Subcutaneous abdominal adipose tissue (tissue), 5 donors: ENCODE data around the gene PARD3B.

Source experiments
- H3K27ac ChIP-seq: one replicate; pipeline ENCODE4 v1.7.0; 2013; ENCODE audit warnings: low read depth, mild to moderate bottlenecking, inconsistent platforms, low read length, moderate library complexity
- H3K27me3 ChIP-seq, 5 donors: one replicate each; pipeline ENCODE4 v1.7.0; 2013; ENCODE audit warnings: low read length in 5 of 5, inconsistent platforms in 1 of 5; ENCODE audit not compliant: control insufficient read depth in 5 of 5, insufficient read depth in 4 of 5
- H3K36me3 ChIP-seq, 5 donors: one replicate each; pipeline ENCODE4 v1.7.0; 2013; ENCODE audit warnings: low read length in 5 of 5; ENCODE audit not compliant: control insufficient read depth in 5 of 5, insufficient read depth in 5 of 5
- H3K4me1 ChIP-seq, 5 donors: one replicate each; pipeline ENCODE4 v1.7.0; 2013; ENCODE audit warnings: low read length in 5 of 5, mild to moderate bottlenecking in 3 of 5, moderate library complexity in 1 of 5; ENCODE audit not compliant: control insufficient read depth in 5 of 5, insufficient read depth in 5 of 5
- H3K4me3 ChIP-seq, 5 donors: one replicate each; pipeline ENCODE4 v1.7.0; 2013; ENCODE audit warnings: low read length in 5 of 5, low read depth in 1 of 5
- H3K9ac ChIP-seq, 5 donors: one replicate each; pipeline ENCODE4 v1.7.0; 2013; ENCODE audit warnings: low read length in 5 of 5, mild to moderate bottlenecking in 4 of 5, moderate library complexity in 3 of 5
- H3K9me3 ChIP-seq, 5 donors: one replicate each; pipeline ENCODE4 v1.7.0; 2013; ENCODE audit warnings: low read length in 5 of 5; ENCODE audit not compliant: control insufficient read depth in 5 of 5
- donor health status: healthy.
- donor health status: healthy.
- donor health status: healthy.
- donor health status: healthy.
- donor health status: healthy.

PARD3B gene

DNA sequence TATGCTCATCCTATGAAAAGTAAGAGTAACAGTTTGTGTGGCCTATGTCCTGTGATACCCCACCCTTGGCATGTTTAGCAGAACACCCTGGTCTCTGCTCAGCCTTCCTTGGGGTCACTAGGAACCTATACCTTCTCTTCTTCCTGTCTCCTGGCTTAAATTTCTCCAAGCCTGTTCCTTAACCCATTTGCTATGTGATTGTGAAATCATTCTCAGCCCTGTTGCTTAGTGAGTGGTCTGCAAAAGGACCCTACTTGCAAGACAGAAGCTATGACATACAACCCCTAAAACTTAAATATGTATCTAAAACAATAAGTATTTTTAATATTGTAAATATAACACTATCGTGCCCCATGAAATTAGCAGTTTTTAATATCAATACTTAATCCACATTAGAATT lies 524.7 kb downstream of the PARD3B start:
- H3K4me3 ChIP-seq: no peak overlapping the region
- no peak overlapping the region for H3K27ac ChIP-seq
- no peaks in the 10 kb centered on the region for H3K9me3 ChIP-seq
- H3K9ac ChIP-seq: no peak overlapping the region
- H3K36me3 ChIP-seq: peaks cover 0 to 4% (median 0%) of the 10 kb centered on the region in 5 donors
- H3K27me3 ChIP-seq: no peaks in the 10 kb centered on the region
- H3K4me1 ChIP-seq: peaks cover 0 to 5% (median 0%) of the 10 kb centered on the region in 5 donors

DNA sequence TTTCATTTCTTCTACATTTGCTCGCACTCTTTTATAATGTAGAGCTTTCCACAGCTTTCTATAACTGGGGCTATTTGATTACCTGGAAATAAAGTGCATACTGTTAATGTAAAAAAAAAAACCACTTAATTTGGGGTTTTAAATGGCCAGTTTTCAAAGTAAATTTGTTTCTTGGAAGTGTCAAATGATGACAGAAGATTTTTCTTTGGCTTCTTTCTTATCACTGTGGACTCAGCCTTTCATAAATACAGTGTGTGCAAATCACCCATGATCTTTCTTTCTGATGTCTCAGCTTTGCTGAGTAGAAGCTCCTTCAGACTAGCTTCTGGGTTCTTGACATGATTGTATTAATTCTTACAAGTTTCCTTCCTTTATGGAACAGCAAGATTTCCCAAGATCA lies 525.6 kb downstream of the PARD3B start:
- Histone ChIP-seq H3K4me1 (peaks cover 0 to 5% (median 0%) of the 10 kb centered on the region in 5 donors), H3K27ac (no peak overlapping the region), H3K9me3 (no peaks in the 10 kb centered on the region), H3K36me3 (peaks cover 0 to 4% (median 0%) of the 10 kb centered on the region in 5 donors), H3K4me3 (no peak overlapping the region), H3K27me3 (no peaks in the 10 kb centered on the region), H3K9ac (no peak overlapping the region)

DNA sequence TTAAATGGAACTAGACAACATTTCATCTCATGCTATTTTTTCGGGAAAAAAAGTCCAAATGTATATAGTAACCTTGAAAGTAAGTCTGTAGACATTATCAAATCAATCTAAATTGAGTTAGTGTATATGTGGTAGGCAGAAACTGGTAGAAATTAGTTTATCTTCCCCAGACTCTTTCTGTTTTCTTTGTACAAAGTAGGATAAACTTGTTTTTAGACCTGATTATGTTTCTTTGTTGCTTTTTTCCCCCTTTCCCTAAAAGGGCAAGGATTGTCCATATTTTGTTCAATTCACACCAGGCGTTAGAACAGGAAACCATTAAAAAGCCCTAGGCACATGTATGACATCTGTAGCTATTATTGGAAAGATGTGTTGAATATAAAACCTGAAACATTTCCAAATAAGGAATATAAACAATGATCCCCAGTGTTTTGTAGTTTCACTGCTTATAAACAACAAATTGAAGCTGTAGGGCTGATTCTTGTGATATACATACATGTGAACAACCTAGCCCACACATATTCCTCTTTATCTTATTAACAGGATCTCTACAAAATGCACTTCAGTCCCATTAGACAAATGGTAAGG lies 528.3 kb downstream of the PARD3B start:
- Histone ChIP-seq H3K9ac (no peak overlapping the region), H3K4me3 (no peak overlapping the region), H3K27me3 (no peaks in the 10 kb centered on the region), H3K4me1 (peaks cover 0 to 5% (median 0%) of the 10 kb centered on the region in 5 donors), H3K36me3 (peaks cover 0 to 4% (median 0%) of the 10 kb centered on the region in 5 donors), H3K27ac (no peak overlapping the region), H3K9me3 (no peaks in the 10 kb centered on the region)

DNA sequence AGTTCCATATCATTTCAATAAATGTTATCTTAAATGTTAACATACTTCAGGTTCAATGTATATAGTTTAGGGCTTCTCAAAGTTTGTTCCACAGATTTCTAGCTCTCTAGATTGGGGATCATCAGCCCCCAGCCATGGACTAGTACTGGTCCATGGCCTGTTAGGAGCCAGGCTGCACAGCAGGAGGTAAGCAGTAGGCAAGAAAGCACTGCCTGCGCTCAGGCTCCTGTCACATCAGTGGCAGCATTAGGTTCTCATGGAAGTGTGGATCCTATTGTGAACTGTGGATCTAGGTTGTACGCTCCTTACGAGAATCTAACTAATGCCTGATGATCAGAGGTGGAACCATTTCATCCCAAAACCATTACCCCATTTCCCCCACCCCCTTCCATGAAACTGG lies 531.1 kb downstream of the PARD3B start:
- no peak overlapping the region for H3K4me3 ChIP-seq
- no peak overlapping the region for H3K27ac ChIP-seq
- peaks cover 0 to 5% (median 0%) of the 10 kb centered on the region in 5 donors for H3K4me1 ChIP-seq
- H3K27me3 ChIP-seq: no peaks in the 10 kb centered on the region
- no peak overlapping the region for H3K9ac ChIP-seq
- peaks cover 0 to under 1% (median 0%) of the 10 kb centered on the region in 5 donors for H3K36me3 ChIP-seq
- no peaks in the 10 kb centered on the region for H3K9me3 ChIP-seq

DNA sequence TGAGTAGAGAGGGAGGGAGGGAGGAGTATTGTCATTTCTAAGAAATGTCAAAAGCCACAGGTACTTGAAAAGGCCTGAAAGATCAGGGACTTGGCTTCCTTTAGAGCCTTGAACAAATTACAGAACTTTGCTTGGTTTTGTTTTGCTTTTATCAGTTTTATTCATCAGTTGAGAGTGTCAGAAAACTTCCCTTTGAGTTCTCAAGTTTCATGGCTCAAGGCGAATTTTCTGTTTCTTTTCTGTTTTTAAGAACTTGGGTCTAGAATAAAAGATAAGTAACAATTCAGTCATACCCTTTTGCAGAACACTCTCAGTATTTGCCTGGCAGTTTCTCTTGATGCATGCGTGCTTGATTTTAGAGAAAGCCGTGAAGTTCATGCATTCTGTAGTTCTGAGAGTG lies 531.9 kb downstream of the PARD3B start:
- Histone ChIP-seq H3K9ac (no peak overlapping the region), H3K9me3 (no peaks in the 10 kb centered on the region), H3K4me3 (no peak overlapping the region), H3K27me3 (no peaks in the 10 kb centered on the region), H3K4me1 (peaks cover 0 to 5% (median 0%) of the 10 kb centered on the region in 5 donors), H3K27ac (no peak overlapping the region), H3K36me3 (no peaks in the 10 kb centered on the region)

DNA sequence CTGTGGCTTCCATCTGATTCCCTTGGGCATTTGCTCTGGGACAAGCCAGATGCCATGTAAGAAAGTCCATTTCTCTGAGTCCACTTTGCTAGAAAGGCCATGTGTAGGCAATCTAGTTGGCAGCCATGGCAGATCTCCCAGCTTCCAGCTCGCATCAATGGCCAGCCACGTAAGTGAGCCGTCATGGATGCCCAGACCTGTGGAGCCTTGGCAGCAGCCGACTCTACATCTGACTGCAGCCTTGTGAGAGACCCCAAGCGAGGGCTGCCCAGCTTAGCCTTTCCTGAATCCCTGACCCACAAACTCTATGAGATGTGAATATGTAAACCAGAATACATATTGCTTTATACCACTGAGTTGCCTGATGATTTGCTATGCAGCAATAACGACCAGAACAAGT lies 533.5 kb downstream of the PARD3B start:
- H3K27me3 ChIP-seq: no peaks in the 10 kb centered on the region
- no peak overlapping the region for H3K27ac ChIP-seq
- H3K9ac ChIP-seq: no peak overlapping the region
- H3K36me3 ChIP-seq: no peaks in the 10 kb centered on the region
- H3K9me3 ChIP-seq: no peaks in the 10 kb centered on the region
- no peak overlapping the region for H3K4me3 ChIP-seq
- peaks cover 0 to under 1% (median 0%) of the 10 kb centered on the region in 5 donors for H3K4me1 ChIP-seq

DNA sequence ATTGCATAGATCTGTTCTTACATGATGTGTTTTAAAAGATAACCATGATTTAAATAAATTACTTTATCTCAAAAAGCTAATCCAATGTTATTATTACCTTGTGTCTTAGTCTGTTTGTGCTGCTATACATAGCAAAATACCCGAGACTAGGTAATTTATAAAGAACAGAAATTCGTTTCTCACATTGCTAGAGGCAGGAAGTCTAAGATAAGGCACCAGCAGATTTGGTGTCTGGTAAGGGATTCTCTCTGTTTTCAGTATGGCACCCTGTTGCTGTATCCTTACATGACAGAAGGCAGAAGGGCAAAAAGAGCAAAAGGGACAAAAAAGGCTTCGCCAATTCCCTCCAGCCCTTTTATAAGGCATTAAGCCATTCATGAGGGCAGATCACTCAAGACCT lies 533.9 kb downstream of the PARD3B start:
- H3K27ac ChIP-seq: no peak overlapping the region
- no peak overlapping the region for H3K4me3 ChIP-seq
- H3K27me3 ChIP-seq: no peaks in the 10 kb centered on the region
- H3K9me3 ChIP-seq: no peaks in the 10 kb centered on the region
- H3K36me3 ChIP-seq: no peaks in the 10 kb centered on the region
- no peaks in the 10 kb centered on the region for H3K4me1 ChIP-seq
- H3K9ac ChIP-seq: no peak overlapping the region

DNA sequence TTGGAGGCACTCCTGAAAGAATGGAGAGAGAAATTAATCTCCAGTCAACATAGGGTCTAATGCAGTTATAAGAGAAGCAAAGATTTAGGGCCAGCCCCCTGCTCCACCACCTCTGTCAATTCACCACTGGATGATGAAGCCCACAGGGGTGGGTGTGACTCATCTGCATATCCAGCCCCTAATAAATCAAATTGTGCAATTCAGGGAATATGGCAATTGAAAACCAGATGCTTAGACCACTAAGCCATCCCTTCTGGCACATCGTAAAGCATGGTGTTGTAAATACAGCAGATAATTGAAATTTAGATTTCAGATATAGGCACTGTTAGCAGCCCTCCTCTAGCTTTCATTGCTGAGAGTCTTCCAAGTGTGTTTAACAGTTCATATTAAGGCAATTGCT lies 541.4 kb downstream of the PARD3B start:
- Histone ChIP-seq H3K36me3 (no peaks in the 10 kb centered on the region), H3K4me3 (no peak overlapping the region), H3K4me1 (no peaks in the 10 kb centered on the region), H3K27ac (no peak overlapping the region), H3K9me3 (no peaks in the 10 kb centered on the region), H3K9ac (no peak overlapping the region), H3K27me3 (no peaks in the 10 kb centered on the region)

DNA sequence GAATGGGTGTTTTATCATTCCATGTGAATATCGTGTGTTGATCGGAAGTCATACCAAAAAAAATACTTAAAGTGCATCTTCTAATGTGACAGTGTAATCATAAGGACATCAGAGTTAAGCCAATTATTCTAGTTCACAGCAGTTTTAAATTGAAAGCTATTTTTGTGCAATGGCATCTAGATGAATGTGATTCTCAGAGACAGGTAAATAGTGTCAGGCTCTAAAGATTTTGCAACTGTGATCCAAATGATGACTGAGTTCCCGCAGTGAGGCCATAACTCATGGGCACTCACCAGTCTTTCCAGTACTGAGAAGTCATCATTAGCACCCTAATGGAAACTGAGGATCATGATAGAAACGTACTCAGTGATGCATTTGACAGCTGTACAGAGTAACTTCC lies 542.6 kb downstream of the PARD3B start:
- Histone ChIP-seq H3K36me3 (no peaks in the 10 kb centered on the region), H3K9me3 (no peaks in the 10 kb centered on the region), H3K4me1 (no peaks in the 10 kb centered on the region), H3K4me3 (no peak overlapping the region), H3K27me3 (no peaks in the 10 kb centered on the region), H3K27ac (no peak overlapping the region), H3K9ac (no peak overlapping the region)

DNA sequence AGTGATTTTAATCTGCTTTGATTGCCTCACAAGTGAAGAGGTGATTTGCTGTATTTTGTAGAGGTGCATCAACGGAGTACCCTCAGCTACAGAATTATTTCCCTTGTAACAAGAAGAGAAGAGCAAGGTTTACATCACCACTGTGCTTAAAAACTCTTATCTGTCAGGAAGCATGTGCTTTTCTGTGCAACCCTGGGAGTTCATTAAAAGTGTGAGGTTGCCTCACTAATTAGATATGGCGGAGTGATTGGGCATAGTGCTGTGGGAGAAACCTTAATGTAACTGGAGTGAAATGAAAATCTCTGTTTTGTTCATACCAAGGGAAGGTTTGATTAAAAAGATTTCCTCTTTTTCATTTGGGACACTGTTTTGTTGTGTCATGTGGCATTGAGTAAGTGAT lies 544.7 kb downstream of the PARD3B start:
- H3K9me3 ChIP-seq: no peaks in the 10 kb centered on the region
- no peaks in the 10 kb centered on the region for H3K27me3 ChIP-seq
- no peaks in the 10 kb centered on the region for H3K4me1 ChIP-seq
- no peak overlapping the region for H3K9ac ChIP-seq
- no peaks in the 10 kb centered on the region for H3K36me3 ChIP-seq
- H3K27ac ChIP-seq: no peak overlapping the region
- H3K4me3 ChIP-seq: no peak overlapping the region

DNA sequence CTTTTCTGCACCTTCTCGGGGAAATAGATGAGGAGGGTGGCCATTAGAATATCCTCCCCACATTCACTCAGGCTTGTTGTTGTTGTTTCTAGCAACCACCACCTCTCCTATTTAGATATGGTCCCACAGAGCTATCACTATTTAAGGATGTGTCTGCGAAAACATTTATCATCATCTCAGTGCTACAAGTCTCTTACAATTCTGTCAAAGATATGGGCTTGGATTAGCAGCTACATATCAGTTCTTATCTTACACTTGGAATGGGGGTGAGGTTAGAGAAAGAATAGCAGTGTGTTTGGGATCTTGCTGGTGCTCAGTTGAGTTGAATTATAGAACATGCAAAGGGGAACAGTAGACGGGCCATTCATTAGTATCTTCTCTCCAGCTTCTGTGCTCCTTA lies 546.1 kb downstream of the PARD3B start:
- H3K4me3 ChIP-seq: no peak overlapping the region
- no peaks in the 10 kb centered on the region for H3K36me3 ChIP-seq
- no peaks in the 10 kb centered on the region for H3K4me1 ChIP-seq
- H3K27me3 ChIP-seq: no peaks in the 10 kb centered on the region
- H3K9ac ChIP-seq: no peak overlapping the region
- no peak overlapping the region for H3K27ac ChIP-seq
- H3K9me3 ChIP-seq: no peaks in the 10 kb centered on the region
